ENCODE data around the gene GARIN5B.

GARIN5B gene

GRCh38 chr19:55368701-55369563, 5.9 kb upstream of the GARIN5B start:
- no peak for DNase-seq

- no peak for DNase-seq
These were observed 5.0 kb upstream of the GARIN5B start for GRCh38 chr19:55368106-55368505.

GRCh38 chr19:55366790-55367189, 3.7 kb upstream of the GARIN5B start:
- DNase-seq: no peak

- no peak for DNase-seq
These were observed 2.9 kb upstream of the GARIN5B start for GRCh38 chr19:55365964-55366363.

GRCh38 chr19:55365245-55365644, 2.2 kb upstream of the GARIN5B start:
- no peak for DNase-seq

GRCh38 chr19:55362174-55362989, 678 bp downstream of the GARIN5B start:
- DNase-seq: no peak

- DNase-seq: no peak
These were observed 2.2 kb downstream of the GARIN5B start for GRCh38 chr19:55360902-55361301.

GRCh38 chr19:55358943-55359908, 3.8 kb downstream of the GARIN5B start:
- DNase-seq: no peak

GRCh38 chr19:55358493-55358892, 4.6 kb downstream of the GARIN5B start:
- DNase-seq: no peak

- DNase-seq: no peak
These were observed 7.7 kb downstream of the GARIN5B start for GRCh38 chr19:55355213-55355821.

GRCh38 chr19:55354698-55355212, 8.3 kb downstream of the GARIN5B start, which contains the start of gene COX6B2:
Gene COX6B2, minus strand, starts transcription at chr19:55354719. Its CDS starts 198 bp downstream, at chr19:55354521.
- no peak for DNase-seq

- DNase-seq: no peak
These were observed 9.0 kb downstream of the GARIN5B start for GRCh38 chr19:55353803-55354697.

GRCh38 chr19:55353356-55353802, 9.7 kb downstream of the GARIN5B start:
- DNase-seq: no peak

GRCh38 chr19:55352549-55353145, 10.4 kb downstream of the GARIN5B start:
- no peak for DNase-seq

- DNase-seq: no peak
These were observed 11.0 kb downstream of the GARIN5B start for GRCh38 chr19:55352040-55352439.

GRCh38 chr19:55350620-55351315, 12.3 kb downstream of the GARIN5B start:
- no peak for DNase-seq

GRCh38 chr19:55348317-55349034, 14.6 kb downstream of the GARIN5B start:
- no peak for DNase-seq

GRCh38 chr19:55347442-55348009, 15.5 kb downstream of the GARIN5B start:
- no peak for DNase-seq

All from NCI-H2081 (cell line).